ENCODE measurements around the gene FBXO15.

Gene FBXO15

DNA sequence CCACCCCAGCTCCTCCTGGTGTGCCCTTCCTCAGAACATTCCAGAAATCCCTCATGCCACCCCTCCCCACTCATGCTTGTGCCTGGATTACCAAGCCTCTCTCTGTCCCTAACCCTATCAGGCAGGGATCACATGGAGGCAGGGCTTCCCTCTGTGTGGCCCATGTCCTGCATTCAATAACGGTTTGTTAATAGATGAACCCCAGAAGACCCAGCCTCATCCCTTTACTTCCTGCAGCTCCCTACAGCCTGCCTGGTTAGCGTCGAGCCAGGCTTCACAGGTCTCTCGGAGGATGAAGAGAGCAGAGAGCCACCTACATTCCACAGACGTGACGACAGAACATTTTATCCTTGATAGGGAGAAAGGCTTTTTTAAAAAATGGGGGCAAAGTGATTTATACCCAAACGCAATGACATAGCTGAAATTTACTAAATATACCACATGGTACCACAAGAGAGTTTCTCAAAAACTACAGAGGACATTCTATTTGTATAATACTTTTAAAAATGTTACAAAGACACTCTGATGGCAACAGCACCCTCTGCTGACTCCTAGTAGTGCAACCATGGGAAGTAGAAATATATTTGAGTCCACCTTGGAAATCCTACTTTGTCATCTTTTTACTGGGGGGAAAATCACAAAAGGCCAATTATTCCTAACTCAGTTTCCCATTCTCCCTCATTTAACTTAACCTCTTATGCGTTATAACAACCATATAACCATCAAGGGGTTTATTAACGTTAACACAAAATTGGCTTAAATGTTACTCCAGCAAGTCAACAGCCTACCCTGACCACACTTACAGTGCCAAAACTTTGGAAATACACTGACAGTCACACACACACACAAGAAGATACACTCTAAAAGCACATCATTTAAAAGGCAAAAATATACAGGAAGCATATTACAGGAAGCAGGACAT, 30.7 kb downstream of the FBXO15 start:
- no peaks in the 10 kb centered on the region for H3K36me3 ChIP-seq (ENCODE audit: control insufficient read depth, insufficient read depth, low read length)
- WGBS (ENCODE audit: extremely low coverage, insufficient coverage, low lambda C conversion rate): no CpG with 5 or more reads among the region's 9 CpGs
- H3K27me3 ChIP-seq (ENCODE audit: insufficient read depth, low read length, poor library complexity): no peaks in the 10 kb centered on the region
- no peak overlapping the region for H3K4me2 ChIP-seq (ENCODE audit: low read length)
- H2BK5ac ChIP-seq (ENCODE audit: low read length): no peak overlapping the region
- H3K4me3 ChIP-seq (ENCODE audit: low read length): no peak overlapping the region
- no peak overlapping the region for H3K27ac ChIP-seq (ENCODE audit: low read depth, low read length)
- no peak overlapping the region for H3K18ac ChIP-seq (ENCODE audit: low read length)
- no peak overlapping the region for H2AK5ac ChIP-seq (ENCODE audit: low read length)
- no peak overlapping the region for H3K9ac ChIP-seq (ENCODE audit: low read length)
- no peak overlapping the region for H3K23ac ChIP-seq (ENCODE audit: low read length)
- H3K79me1 ChIP-seq (ENCODE audit: low read length): no peaks in the 10 kb centered on the region
- no peak overlapping the region for H4K5ac ChIP-seq (ENCODE audit: low read length)
- H2BK15ac ChIP-seq (replicated peaks; ENCODE audit: low read depth): no peak overlapping the region
- no peaks in the 10 kb centered on the region for H3K4me1 ChIP-seq (ENCODE audit: control insufficient read depth, low read depth, low read length)
- no peak overlapping the region for H4K8ac ChIP-seq (ENCODE audit: low read depth, low read length)
- peak; percentile 89 for DNase-seq
- H3K4ac ChIP-seq (ENCODE audit: low read depth, low read length): no peak overlapping the region
- H3K79me2 ChIP-seq (ENCODE audit: control insufficient read depth, insufficient read depth, low read length): no peaks in the 10 kb centered on the region
- peak overlapping the region; percentile 30 for H3K56ac ChIP-seq (ENCODE audit: low read length)
- H2BK120ac ChIP-seq (ENCODE audit: low read depth, low read length): no peak overlapping the region

DNA sequence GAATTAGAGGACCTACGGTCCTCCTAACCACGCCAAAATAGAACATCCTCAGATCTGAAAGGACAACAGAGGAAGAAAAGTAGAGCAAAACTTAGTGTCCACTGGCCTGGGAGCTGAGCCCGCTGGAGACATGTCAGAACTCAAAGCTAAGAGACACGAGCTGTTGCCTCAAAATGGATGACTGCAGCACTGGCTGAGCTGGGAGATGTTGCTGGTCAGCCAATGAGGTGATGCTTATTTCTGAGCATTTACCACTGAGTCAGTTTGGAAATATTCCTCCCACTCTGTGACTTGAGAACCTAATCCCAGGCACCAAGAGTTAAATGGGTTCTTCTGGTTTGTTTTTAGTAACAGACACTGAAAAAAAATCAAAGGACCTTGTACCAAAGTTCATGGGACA, 32.6 kb downstream of the FBXO15 start:
- DNase-seq: no peak
- no CpG with 5 or more reads among the region's 4 CpGs for WGBS (ENCODE audit: extremely low coverage, insufficient coverage, low lambda C conversion rate)
- H2BK120ac ChIP-seq (ENCODE audit: low read depth, low read length): no peak overlapping the region
- H2BK15ac ChIP-seq (replicated peaks; ENCODE audit: low read depth): no peak overlapping the region
- no peaks in the 10 kb centered on the region for H3K4me1 ChIP-seq (ENCODE audit: control insufficient read depth, low read depth, low read length)
- no peaks in the 10 kb centered on the region for H3K79me2 ChIP-seq (ENCODE audit: control insufficient read depth, insufficient read depth, low read length)
- no peak overlapping the region for H3K9ac ChIP-seq (ENCODE audit: low read length)
- peak overlapping the region; percentile 52 for H3K4ac ChIP-seq (ENCODE audit: low read depth, low read length)
- H3K18ac ChIP-seq (ENCODE audit: low read length): no peak overlapping the region
- H2BK5ac ChIP-seq (ENCODE audit: low read length): no peak overlapping the region
- H3K4me3 ChIP-seq (ENCODE audit: low read length): no peak overlapping the region
- no peak overlapping the region for H4K8ac ChIP-seq (ENCODE audit: low read depth, low read length)
- no peak overlapping the region for H3K23ac ChIP-seq (ENCODE audit: low read length)
- H3K27ac ChIP-seq (ENCODE audit: low read depth, low read length): no peak overlapping the region
- H4K5ac ChIP-seq (ENCODE audit: low read length): no peak overlapping the region
- H3K79me1 ChIP-seq (ENCODE audit: low read length): no peaks in the 10 kb centered on the region
- no peak overlapping the region for H3K56ac ChIP-seq (ENCODE audit: low read length)
- no peaks in the 10 kb centered on the region for H3K27me3 ChIP-seq (ENCODE audit: insufficient read depth, low read length, poor library complexity)
- no peaks in the 10 kb centered on the region for H3K36me3 ChIP-seq (ENCODE audit: control insufficient read depth, insufficient read depth, low read length)
- H3K4me2 ChIP-seq (ENCODE audit: low read length): no peak overlapping the region
- H2AK5ac ChIP-seq (ENCODE audit: low read length): no peak overlapping the region

DNA sequence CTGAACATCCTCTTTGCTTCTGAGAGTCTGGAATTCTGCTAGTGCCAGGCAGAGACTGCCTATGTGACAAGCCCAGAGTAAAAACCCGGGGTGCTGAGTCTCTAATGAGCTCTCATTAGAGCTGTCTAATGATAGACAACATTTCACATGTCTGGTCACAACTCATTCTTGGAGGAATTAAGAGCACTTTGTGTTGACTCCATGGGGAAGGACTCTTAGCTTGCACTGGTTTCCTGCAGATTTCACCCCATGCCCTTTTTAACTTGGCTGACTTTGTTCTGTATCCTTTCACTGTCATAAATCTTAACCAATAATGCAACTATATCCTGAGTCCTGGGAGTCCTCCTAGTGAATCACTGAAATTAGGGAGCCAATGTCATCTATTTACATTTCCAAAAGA, 33.5 kb downstream of the FBXO15 start:
- Histone ChIP-seq H3K4me2 (ENCODE audit: low read length) (no peak overlapping the region), H2BK120ac (ENCODE audit: low read depth, low read length) (no peak overlapping the region), H2BK15ac (replicated peaks; ENCODE audit: low read depth) (no peak overlapping the region), H3K79me2 (ENCODE audit: control insufficient read depth, insufficient read depth, low read length) (no peaks in the 10 kb centered on the region), H4K5ac (ENCODE audit: low read length) (no peak overlapping the region), H4K8ac (ENCODE audit: low read depth, low read length) (no peak overlapping the region), H3K56ac (ENCODE audit: low read length) (no peak overlapping the region), H2BK5ac (ENCODE audit: low read length) (no peak overlapping the region), H3K23ac (ENCODE audit: low read length) (no peak overlapping the region), H3K4me3 (ENCODE audit: low read length) (no peak overlapping the region), H3K4me1 (ENCODE audit: control insufficient read depth, low read depth, low read length) (no peaks in the 10 kb centered on the region), H3K9ac (ENCODE audit: low read length) (no peak overlapping the region), H3K79me1 (ENCODE audit: low read length) (no peaks in the 10 kb centered on the region), H3K18ac (ENCODE audit: low read length) (no peak overlapping the region), H2AK5ac (ENCODE audit: low read length) (no peak overlapping the region), H3K4ac (ENCODE audit: low read depth, low read length) (no peak overlapping the region), H3K27me3 (ENCODE audit: insufficient read depth, low read length, poor library complexity) (no peaks in the 10 kb centered on the region), H3K27ac (ENCODE audit: low read depth, low read length) (no peak overlapping the region), H3K36me3 (ENCODE audit: control insufficient read depth, insufficient read depth, low read length) (no peaks in the 10 kb centered on the region)
- DNase-seq: no peak
- WGBS (ENCODE audit: extremely low coverage, insufficient coverage, low lambda C conversion rate): no CpG with 5 or more reads among the region's 1 CpG

DNA sequence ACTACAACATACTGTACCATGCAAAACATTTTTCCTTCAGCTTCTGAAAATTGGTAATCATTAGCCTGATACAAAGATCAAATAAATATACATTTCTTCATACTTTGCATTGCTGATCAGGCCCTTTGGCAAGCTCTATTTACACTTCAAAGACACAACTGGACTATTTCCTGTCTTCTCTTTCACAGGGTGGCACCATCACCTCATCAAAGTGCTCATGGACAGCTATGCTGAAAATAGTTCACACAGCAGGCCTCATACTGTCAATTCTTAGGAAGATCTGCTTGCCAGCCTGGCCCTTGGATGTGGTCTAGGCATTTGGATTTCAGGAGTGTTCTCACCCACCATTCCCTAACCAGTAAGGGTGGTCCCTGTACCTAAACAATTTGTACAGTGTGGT, 33.9 kb downstream of the FBXO15 start:
- Histone ChIP-seq H3K56ac (ENCODE audit: low read length) (no peak overlapping the region), H3K18ac (ENCODE audit: low read length) (no peak overlapping the region), H3K27ac (ENCODE audit: low read depth, low read length) (no peak overlapping the region), H3K36me3 (ENCODE audit: control insufficient read depth, insufficient read depth, low read length) (no peaks in the 10 kb centered on the region), H3K4me3 (ENCODE audit: low read length) (no peak overlapping the region), H3K9ac (ENCODE audit: low read length) (no peak overlapping the region), H3K27me3 (ENCODE audit: insufficient read depth, low read length, poor library complexity) (no peaks in the 10 kb centered on the region), H3K4me1 (ENCODE audit: control insufficient read depth, low read depth, low read length) (no peaks in the 10 kb centered on the region), H3K79me1 (ENCODE audit: low read length) (no peaks in the 10 kb centered on the region), H2BK5ac (ENCODE audit: low read length) (no peak overlapping the region), H4K8ac (ENCODE audit: low read depth, low read length) (no peak overlapping the region), H3K4me2 (ENCODE audit: low read length) (no peak overlapping the region), H4K5ac (ENCODE audit: low read length) (no peak overlapping the region), H2BK15ac (replicated peaks; ENCODE audit: low read depth) (no peak overlapping the region), H3K23ac (ENCODE audit: low read length) (no peak overlapping the region), H3K79me2 (ENCODE audit: control insufficient read depth, insufficient read depth, low read length) (no peaks in the 10 kb centered on the region), H2BK120ac (ENCODE audit: low read depth, low read length) (no peak overlapping the region), H3K4ac (ENCODE audit: low read depth, low read length) (no peak overlapping the region), H2AK5ac (ENCODE audit: low read length) (no peak overlapping the region)
- DNase-seq: no peak

DNA sequence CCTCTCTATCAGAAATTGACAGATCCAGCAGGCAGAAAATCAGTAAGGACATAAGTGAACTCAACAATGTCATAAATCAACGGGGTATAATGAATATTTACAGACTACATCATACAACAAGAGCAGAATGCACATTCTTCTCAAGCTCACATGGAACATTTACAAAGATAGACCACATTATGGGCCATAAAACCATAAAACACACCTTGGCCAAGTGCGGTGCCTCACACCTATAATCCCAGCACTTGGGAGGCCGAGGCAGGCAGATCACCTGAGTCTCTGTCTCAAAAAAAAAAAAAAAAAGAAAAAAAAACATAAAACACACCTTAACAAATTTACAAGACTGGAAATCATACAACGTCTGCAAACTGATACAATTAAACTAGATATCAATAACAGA, 36.7 kb downstream of the FBXO15 start:
- DNase-seq: no peak
- no peak overlapping the region for H3K4ac ChIP-seq (ENCODE audit: low read depth, low read length)
- no peak overlapping the region for H3K4me2 ChIP-seq (ENCODE audit: low read length)
- no peak overlapping the region for H4K8ac ChIP-seq (ENCODE audit: low read depth, low read length)
- no peak overlapping the region for H3K4me3 ChIP-seq (ENCODE audit: low read length)
- H3K23ac ChIP-seq (ENCODE audit: low read length): no peak overlapping the region
- H3K56ac ChIP-seq (ENCODE audit: low read length): no peak overlapping the region
- H3K36me3 ChIP-seq (ENCODE audit: control insufficient read depth, insufficient read depth, low read length): no peaks in the 10 kb centered on the region
- H3K79me2 ChIP-seq (ENCODE audit: control insufficient read depth, insufficient read depth, low read length): no peaks in the 10 kb centered on the region
- no peak overlapping the region for H3K9ac ChIP-seq (ENCODE audit: low read length)
- no peak overlapping the region for H2BK15ac ChIP-seq (replicated peaks; ENCODE audit: low read depth)
- no peak overlapping the region for H2BK5ac ChIP-seq (ENCODE audit: low read length)
- H3K79me1 ChIP-seq (ENCODE audit: low read length): no peaks in the 10 kb centered on the region
- no peak overlapping the region for H2AK5ac ChIP-seq (ENCODE audit: low read length)
- no peak overlapping the region for H3K27ac ChIP-seq (ENCODE audit: low read depth, low read length)
- H3K18ac ChIP-seq (ENCODE audit: low read length): no peak overlapping the region
- no peaks in the 10 kb centered on the region for H3K4me1 ChIP-seq (ENCODE audit: control insufficient read depth, low read depth, low read length)
- H4K5ac ChIP-seq (ENCODE audit: low read length): no peak overlapping the region
- no peak overlapping the region for H2BK120ac ChIP-seq (ENCODE audit: low read depth, low read length)
- H3K27me3 ChIP-seq (ENCODE audit: insufficient read depth, low read length, poor library complexity): no peaks in the 10 kb centered on the region
- WGBS (ENCODE audit: extremely low coverage, insufficient coverage, low lambda C conversion rate): no CpG with 5 or more reads among the region's 4 CpGs

DNA sequence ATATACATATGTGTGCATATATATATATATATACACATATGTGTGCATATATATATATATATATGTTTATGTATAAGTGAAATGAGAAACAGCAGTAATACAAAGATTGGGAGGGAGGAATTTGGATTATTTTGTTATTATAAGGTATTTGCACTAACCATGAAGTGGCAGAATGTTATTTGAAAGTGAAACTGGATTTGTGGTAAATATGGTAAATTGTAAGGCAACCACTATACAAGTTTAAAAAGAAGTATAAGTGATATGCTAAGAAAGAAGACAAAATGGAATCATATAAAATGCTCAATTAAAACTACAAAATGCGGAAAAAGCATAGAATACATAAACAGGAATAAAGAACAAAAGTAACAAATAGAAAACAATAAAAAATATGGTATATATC, 37.5 kb downstream of the FBXO15 start:
- H2BK5ac ChIP-seq (ENCODE audit: low read length): no peak overlapping the region
- no CpG with 5 or more reads among the region's 1 CpG for WGBS (ENCODE audit: extremely low coverage, insufficient coverage, low lambda C conversion rate)
- no peaks in the 10 kb centered on the region for H3K4me1 ChIP-seq (ENCODE audit: control insufficient read depth, low read depth, low read length)
- H3K56ac ChIP-seq (ENCODE audit: low read length): no peak overlapping the region
- H3K27ac ChIP-seq (ENCODE audit: low read depth, low read length): no peak overlapping the region
- H4K8ac ChIP-seq (ENCODE audit: low read depth, low read length): no peak overlapping the region
- H3K18ac ChIP-seq (ENCODE audit: low read length): no peak overlapping the region
- H3K79me2 ChIP-seq (ENCODE audit: control insufficient read depth, insufficient read depth, low read length): no peaks in the 10 kb centered on the region
- no peak overlapping the region for H3K4me2 ChIP-seq (ENCODE audit: low read length)
- H4K5ac ChIP-seq (ENCODE audit: low read length): no peak overlapping the region
- H3K4ac ChIP-seq (ENCODE audit: low read depth, low read length): no peak overlapping the region
- no peak overlapping the region for H3K9ac ChIP-seq (ENCODE audit: low read length)
- no peak overlapping the region for H3K4me3 ChIP-seq (ENCODE audit: low read length)
- DNase-seq: no peak
- H3K23ac ChIP-seq (ENCODE audit: low read length): no peak overlapping the region
- no peak overlapping the region for H2BK15ac ChIP-seq (replicated peaks; ENCODE audit: low read depth)
- no peak overlapping the region for H2AK5ac ChIP-seq (ENCODE audit: low read length)
- no peaks in the 10 kb centered on the region for H3K36me3 ChIP-seq (ENCODE audit: control insufficient read depth, insufficient read depth, low read length)
- H2BK120ac ChIP-seq (ENCODE audit: low read depth, low read length): no peak overlapping the region
- H3K79me1 ChIP-seq (ENCODE audit: low read length): no peaks in the 10 kb centered on the region
- no peaks in the 10 kb centered on the region for H3K27me3 ChIP-seq (ENCODE audit: insufficient read depth, low read length, poor library complexity)
